ENCODE data around the gene SMIM36.
A peak's percentile ranks its signal among the peaks of the same experiment; 100 is the strongest.

The SMIM36 gene

GRCh38 chr17:55500103-55500502 lies 11.1 kb downstream of the SMIM36 start:
- no peak for DNase-seq (ENCODE audit: low read depth)

GRCh38 chr17:55496094-55496881 lies 15.0 kb downstream of the SMIM36 start:
- DNase-seq (ENCODE audit: low read depth), result peak; percentile 29
- H3K4me3 ChIP-seq (ENCODE audit: low read length), result no peak overlapping the region
- TF ChIP-seq CTCF (conservative IDR thresholded peaks at IDR 0.05; ENCODE audit: low read length), result no peak

More at GRCh38 chr17:55500103-55500502, 11.1 kb downstream of the SMIM36 start:
- TF ChIP-seq CTCF (conservative IDR thresholded peaks at IDR 0.05; ENCODE audit: low read length), result no peak
- no peak overlapping the region for H3K4me3 ChIP-seq (ENCODE audit: low read length)

DNA sequence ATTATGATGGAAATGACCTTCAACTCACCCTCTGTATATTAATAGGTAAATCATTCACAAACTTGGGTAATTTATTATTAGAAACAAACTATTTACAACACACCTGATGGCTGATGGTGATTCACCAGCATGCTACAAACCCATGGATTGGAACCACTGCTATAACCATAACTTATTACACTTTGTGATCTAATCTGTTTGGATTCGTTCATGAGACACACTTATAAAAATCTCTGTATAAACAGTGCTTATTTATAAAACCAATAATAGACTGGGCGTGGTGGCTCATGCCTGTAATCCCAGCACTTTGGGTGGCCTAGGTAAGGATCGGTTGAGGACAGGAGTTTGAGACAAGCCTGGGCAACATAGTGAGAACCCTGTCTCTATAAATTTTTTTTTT lies 16.0 kb downstream of the SMIM36 start:
- no peak for TF ChIP-seq CTCF (conservative IDR thresholded peaks at IDR 0.05; ENCODE audit: low read length)
- no peak for DNase-seq (ENCODE audit: low read depth)
- no peak overlapping the region for H3K4me3 ChIP-seq (ENCODE audit: low read length)

DNA sequence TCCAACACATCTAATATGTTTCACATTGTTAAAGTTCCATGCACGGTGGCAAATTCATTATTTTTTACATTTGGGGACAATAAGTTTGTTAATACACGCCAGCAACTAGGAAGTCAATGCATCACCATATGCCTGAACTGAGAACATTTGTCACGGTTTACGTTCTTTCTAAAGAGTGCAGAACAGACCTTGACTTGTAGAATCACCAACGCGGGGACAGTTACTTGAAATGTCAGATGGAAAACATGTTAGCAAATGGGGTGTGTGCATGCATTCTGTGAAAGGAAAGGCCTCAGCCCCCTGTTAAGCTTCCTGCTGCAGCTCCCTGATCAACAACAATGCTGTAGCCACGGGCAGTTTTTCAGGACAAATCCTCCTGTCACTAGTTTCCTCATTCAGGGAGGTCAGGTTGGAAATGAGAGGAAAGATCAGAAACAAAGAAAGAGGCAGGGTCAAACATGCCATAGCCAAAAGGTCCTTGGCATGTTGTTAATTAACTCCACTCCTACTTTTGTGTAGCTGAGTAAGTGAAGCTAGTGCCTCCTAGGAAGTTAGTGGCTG lies 18.4 kb downstream of the SMIM36 start:
- DNase-seq (ENCODE audit: low read depth), result no peak
- H3K4me3 ChIP-seq (ENCODE audit: low read length), result no peak overlapping the region

DNA sequence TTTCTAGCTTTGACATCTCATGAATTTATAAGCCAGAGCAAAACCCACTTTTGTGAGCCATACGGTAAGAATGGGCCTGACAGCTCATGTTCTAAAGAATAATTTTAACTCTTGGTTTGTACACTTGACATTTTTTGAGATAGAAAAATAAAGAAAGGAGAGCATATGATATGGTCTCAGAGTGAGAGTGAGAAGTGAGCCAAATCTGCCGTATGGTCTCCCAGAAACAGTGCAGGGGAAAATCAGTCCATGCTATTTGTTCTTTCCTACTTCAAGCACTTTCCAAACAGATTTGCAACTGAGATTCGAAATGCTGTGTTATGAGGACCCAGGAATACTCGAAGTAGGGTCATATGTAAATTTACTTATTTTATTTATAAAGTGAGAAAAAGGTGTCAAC lies 20.9 kb downstream of the SMIM36 start:
- TF ChIP-seq CTCF (conservative IDR thresholded peaks at IDR 0.05; ENCODE audit: low read length), result no peak
- no peak for DNase-seq (ENCODE audit: low read depth)
- no peak overlapping the region for H3K4me3 ChIP-seq (ENCODE audit: low read length)

More for the DNA sequence above, 18.4 kb downstream of the SMIM36 start:
- TF ChIP-seq CTCF (conservative IDR thresholded peaks at IDR 0.05; ENCODE audit: low read length), result no peak

GRCh38 chr17:55487695-55488432 lies 23.4 kb downstream of the SMIM36 start:
- no peak overlapping the region for H3K4me3 ChIP-seq (ENCODE audit: low read length)
- no peak for TF ChIP-seq CTCF (conservative IDR thresholded peaks at IDR 0.05; ENCODE audit: low read length)
- DNase-seq (ENCODE audit: low read depth), result peak; percentile 9

Measured in AG10803 (cell line).